ENCODE data around the gene PLGRKT. TPM values are rescaled to one million over a fixed set of nuclear protein-coding genes. Genes with fewer than 3 reads are reported as not detected.
A peak's percentile ranks its signal among the peaks of the same experiment; 100 is the strongest.
"Not testable (repeated sequence)": the region's sequence is repeated elsewhere in the genome, so short reads cannot be mapped to it uniquely, and the experiment has no call there.

PLGRKT gene
- total and polyA plus RNA-seq, 2 experiments from 2014 or later: 15.4 to 37.1 TPM

DNA sequence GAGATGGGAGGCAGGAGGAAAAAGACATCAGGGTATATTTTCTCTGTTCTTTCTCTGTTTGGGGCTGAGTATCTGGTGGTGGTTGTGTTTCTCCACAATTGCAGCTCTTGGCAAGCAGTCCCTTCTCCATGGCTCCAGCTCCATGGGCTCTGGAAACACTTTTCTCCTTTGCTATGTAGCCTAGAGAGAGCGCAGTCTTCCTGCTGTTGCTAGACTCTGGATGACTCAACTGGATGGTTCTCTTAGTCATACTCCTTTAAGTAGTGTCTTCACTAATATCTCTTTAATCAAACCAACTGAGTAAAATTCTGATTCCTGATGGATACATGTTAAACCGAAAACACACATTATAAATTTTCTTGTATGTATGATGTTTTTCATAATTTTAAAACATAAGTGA, 3.3 kb upstream of the PLGRKT start:
- peak in 1 of 2 donors; percentile 49 for DNase-seq (ENCODE audit: low read depth in 1 of 2, low spot score in 1 of 2)
- no peak overlapping the region for H3K4me3 ChIP-seq
- no peak for TF ChIP-seq CTCF (IDR thresholded peaks at IDR 0.05; ENCODE audit: low read depth, low read length)
- no peaks in the 10 kb centered on the region for H3K9me3 ChIP-seq (ENCODE audit: low read depth)
- no peaks in the 10 kb centered on the region for H3K36me3 ChIP-seq
- H3K27ac ChIP-seq: no peak overlapping the region
- H3K4me1 ChIP-seq (ENCODE audit: low read depth): peaks cover 5% of the 10 kb centered on the region
- H3K27me3 ChIP-seq: peaks cover under 1% of the 10 kb centered on the region

GRCh38 chr9:5440426-5440825, 2.7 kb upstream of the PLGRKT start:
- no peak overlapping the region for H3K27ac ChIP-seq
- DNase-seq (ENCODE audit: low read depth in 1 of 2, low spot score in 1 of 2): no peak
- H3K27me3 ChIP-seq: no peaks in the 10 kb centered on the region
- H3K4me3 ChIP-seq: no peak overlapping the region
- peaks cover 5% of the 10 kb centered on the region for H3K4me1 ChIP-seq (ENCODE audit: low read depth)
- H3K9me3 ChIP-seq (ENCODE audit: low read depth): no peaks in the 10 kb centered on the region
- H3K36me3 ChIP-seq: no peaks in the 10 kb centered on the region
- TF ChIP-seq CTCF (IDR thresholded peaks at IDR 0.05; ENCODE audit: low read depth, low read length): no peak

DNA sequence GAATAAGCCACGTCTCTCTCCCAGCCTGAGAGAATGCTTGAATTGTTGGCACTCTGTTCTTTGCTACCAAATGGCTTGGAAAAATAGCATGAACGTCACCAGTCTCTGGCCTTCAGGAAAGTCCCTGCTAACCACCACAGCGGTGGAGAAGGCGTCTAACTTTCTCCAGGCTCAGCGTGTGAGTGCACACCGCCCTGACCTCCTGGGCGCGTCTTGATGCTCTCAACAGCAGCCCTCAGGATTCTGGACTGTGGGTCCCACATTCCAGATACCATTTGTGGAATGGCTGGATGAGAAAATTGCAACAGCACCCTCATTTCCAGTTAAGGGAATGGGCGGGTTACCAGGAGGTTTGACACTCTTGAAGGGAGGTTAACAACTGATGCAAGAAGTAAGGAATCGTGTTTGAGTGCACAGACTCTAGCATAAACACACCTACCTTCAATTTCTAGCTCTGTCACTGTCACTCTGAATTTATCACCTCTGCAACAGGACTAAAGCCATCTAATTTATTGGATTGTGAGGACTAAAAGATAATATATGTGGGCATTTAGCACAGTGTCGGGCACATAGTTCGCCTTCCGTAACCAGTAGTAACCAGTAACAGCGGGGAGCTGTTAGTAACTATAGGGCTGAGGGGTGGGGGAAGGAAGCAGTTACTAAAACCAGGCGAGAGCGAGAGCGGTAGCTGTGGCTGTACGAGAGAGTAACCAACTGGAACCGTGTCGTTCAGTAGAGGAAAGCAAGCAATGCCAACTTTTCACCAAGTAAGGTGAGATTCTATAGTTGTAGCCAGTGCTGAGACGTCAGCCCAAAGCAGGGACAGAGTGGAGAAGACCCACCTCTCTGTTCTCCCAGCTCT, 807 bp upstream of the PLGRKT start:
- H3K36me3 ChIP-seq: no peaks in the 10 kb centered on the region
- H3K9me3 ChIP-seq (ENCODE audit: low read depth): no peaks in the 10 kb centered on the region
- no peak for TF ChIP-seq CTCF (IDR thresholded peaks at IDR 0.05; ENCODE audit: low read depth, low read length)
- peak overlapping the region; percentile 68 for H3K4me3 ChIP-seq
- no peaks in the 10 kb centered on the region for H3K27me3 ChIP-seq
- peak in 1 of 2 donors; percentile 47 for DNase-seq (ENCODE audit: low read depth in 1 of 2, low spot score in 1 of 2)
- H3K4me1 ChIP-seq (ENCODE audit: low read depth): peaks cover 5% of the 10 kb centered on the region
- H3K27ac ChIP-seq: peak overlapping the region; percentile 28

- Histone ChIP-seq H3K4me1 (ENCODE audit: low read depth) (peaks cover 5% of the 10 kb centered on the region), H3K36me3 (no peaks in the 10 kb centered on the region), H3K4me3 (peak overlapping the region; percentile 68), H3K27me3 (no peaks in the 10 kb centered on the region), H3K27ac (no peak overlapping the region), H3K9me3 (ENCODE audit: low read depth) (no peaks in the 10 kb centered on the region)
- no peak for DNase-seq (ENCODE audit: low read depth in 1 of 2, low spot score in 1 of 2)
- no peak for TF ChIP-seq CTCF (IDR thresholded peaks at IDR 0.05; ENCODE audit: low read depth, low read length)
Observed at GRCh38 chr9:5436441-5436840, 1.3 kb downstream of the PLGRKT start.

GRCh38 chr9:5435912-5436311, 1.8 kb downstream of the PLGRKT start:
- H3K27ac ChIP-seq: no peak overlapping the region
- H3K27me3 ChIP-seq: no peaks in the 10 kb centered on the region
- H3K9me3 ChIP-seq (ENCODE audit: low read depth): no peaks in the 10 kb centered on the region
- peaks cover 5% of the 10 kb centered on the region for H3K4me1 ChIP-seq (ENCODE audit: low read depth)
- no peak overlapping the region for H3K4me3 ChIP-seq
- TF ChIP-seq CTCF (IDR thresholded peaks at IDR 0.05; ENCODE audit: low read depth, low read length): no peak
- no peak for DNase-seq (ENCODE audit: low read depth in 1 of 2, low spot score in 1 of 2)
- no peaks in the 10 kb centered on the region for H3K36me3 ChIP-seq

DNA sequence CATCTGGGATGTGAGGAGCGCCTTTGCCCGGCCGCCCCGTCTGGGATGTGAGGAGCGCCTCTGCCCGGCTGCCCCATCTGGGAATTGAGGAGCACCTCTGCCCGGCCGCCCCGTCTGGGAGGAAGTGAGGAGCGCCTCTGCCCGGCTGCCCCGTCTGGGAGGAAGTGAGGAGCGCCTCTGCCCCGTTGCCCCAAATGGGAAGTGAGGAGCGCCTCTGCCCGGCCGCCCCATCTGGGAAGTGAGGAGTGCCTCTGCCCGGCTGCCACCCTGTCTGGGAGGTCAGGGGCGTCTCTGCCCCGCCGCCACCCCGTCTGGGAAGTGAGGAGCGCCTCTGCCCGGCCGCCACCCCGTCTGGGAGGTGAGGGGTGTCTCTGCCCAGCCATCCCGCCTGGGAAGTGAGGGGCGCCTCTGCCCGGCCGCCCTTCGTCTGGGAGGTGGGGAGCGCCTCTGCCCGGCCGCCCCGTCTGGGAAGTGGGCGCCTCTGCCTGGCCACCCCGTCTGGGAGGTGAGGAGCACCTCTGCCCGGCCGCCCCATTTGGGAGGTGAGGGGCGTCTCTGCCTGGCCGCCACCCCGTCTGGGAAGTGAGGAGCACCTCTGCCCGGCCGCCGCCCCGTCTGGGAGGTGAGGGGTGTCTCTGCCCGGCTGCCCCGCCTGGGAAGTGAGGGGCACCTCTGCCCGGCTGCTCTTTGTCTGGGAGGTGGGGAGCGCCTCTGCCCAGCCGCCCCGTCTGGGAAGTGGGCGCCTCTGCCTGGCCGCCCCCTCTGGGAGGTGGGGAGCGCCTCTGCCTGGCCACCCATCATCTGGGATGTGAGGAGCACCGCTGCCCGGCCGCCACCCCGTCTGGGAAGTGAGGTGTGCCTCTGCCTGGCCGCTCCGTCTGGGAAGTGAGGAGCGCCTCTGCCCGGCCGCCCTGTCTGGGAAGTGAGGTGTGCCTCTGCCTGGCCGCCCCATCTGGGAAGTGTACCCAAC, 3.6 kb downstream of the PLGRKT start:
- not testable (repeated sequence) for H3K4me1 ChIP-seq (ENCODE audit: low read depth); H3K4me3 ChIP-seq; DNase-seq (ENCODE audit: low read depth in 1 of 2, low spot score in 1 of 2); H3K36me3 ChIP-seq; H3K27me3 ChIP-seq; H3K27ac ChIP-seq; H3K9me3 ChIP-seq (ENCODE audit: low read depth)

- H3K9me3 ChIP-seq (ENCODE audit: low read depth); H3K4me3 ChIP-seq; H3K27ac ChIP-seq: not testable (repeated sequence)
Observed at GRCh38 chr9:5433328-5433727, 4.4 kb downstream of the PLGRKT start.

DNA sequence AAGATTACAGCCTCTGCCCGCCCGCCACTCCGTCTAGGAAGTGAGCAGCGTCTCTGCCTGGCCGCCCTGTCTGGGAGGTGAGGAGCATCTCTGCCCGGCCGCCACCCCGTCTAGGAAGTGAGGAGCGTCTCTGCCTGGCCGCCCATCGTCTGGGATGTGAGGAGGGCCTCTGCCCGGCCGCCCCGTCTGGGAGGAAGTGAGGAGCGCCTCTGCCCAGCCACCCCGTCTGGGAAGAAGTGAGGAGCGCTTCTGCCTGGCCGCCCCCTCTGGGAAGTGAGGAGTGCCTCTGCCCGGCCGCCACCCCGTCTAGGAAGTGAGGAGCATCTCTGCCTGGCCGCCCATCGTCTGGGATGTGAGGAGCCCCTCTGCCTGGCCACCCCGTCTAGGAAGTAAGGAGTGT, 4.8 kb downstream of the PLGRKT start:
- not testable (repeated sequence) for H3K4me3 ChIP-seq; H3K9me3 ChIP-seq (ENCODE audit: low read depth); H3K27ac ChIP-seq; DNase-seq (ENCODE audit: low read depth in 1 of 2, low spot score in 1 of 2); H3K4me1 ChIP-seq (ENCODE audit: low read depth); H3K27me3 ChIP-seq; H3K36me3 ChIP-seq

More at GRCh38 chr9:5433328-5433727, 4.4 kb downstream of the PLGRKT start:
- not testable (repeated sequence) for H3K36me3 ChIP-seq; DNase-seq (ENCODE audit: low read depth in 1 of 2, low spot score in 1 of 2); H3K4me1 ChIP-seq (ENCODE audit: low read depth); H3K27me3 ChIP-seq
